DND-41 (cell line): ENCODE results near the gene TEX38.

Source experiments
- EZH2 ChIP-seq: IDR thresholded peaks from 3 replicates; pipeline ENCODE4 v1.6.1; 2012; ENCODE audit warnings: borderline replicate concordance, low read depth, mild to moderate bottlenecking, moderate library complexity, low read length, inconsistent platforms; ENCODE audit not compliant: severe bottlenecking
- TF ChIP-seq, protein P1 (sequence below): IDR thresholded peaks from 2 replicates; pipeline ENCODE4 v1.5.1; 2012; ENCODE audit warnings: borderline replicate concordance, low read length, moderate library complexity, mild to moderate bottlenecking; ENCODE audit not compliant: poor library complexity, severe bottlenecking; ENCODE audit errors: extremely low read depth

DNA sequence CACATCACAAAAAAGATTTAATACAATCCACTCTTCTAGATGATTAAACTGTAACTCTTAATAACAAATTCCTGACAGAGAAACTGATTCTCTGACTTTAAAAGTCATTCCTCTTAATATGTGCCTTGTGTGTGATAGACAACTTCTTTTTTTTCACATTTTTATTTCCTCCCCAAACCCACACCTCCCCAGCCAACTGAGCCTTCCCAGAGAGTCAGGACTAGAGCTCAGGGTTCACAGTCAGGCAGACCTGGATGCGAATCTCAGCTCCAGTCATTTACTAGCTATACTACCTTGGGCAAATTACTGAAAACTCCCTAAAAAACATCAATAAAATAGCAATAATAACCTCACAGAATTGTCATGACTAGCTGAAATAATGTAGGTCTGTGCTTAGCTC is 17.6 kb upstream of the TEX38 start:
- TF ChIP-seq, protein P1, sequence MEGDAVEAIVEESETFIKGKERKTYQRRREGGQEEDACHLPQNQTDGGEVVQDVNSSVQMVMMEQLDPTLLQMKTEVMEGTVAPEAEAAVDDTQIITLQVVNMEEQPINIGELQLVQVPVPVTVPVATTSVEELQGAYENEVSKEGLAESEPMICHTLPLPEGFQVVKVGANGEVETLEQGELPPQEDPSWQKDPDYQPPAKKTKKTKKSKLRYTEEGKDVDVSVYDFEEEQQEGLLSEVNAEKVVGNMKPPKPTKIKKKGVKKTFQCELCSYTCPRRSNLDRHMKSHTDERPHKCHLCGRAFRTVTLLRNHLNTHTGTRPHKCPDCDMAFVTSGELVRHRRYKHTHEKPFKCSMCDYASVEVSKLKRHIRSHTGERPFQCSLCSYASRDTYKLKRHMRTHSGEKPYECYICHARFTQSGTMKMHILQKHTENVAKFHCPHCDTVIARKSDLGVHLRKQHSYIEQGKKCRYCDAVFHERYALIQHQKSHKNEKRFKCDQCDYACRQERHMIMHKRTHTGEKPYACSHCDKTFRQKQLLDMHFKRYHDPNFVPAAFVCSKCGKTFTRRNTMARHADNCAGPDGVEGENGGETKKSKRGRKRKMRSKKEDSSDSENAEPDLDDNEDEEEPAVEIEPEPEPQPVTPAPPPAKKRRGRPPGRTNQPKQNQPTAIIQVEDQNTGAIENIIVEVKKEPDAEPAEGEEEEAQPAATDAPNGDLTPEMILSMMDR, result no peak
- TF ChIP-seq EZH2, result no peak
